Measurements from ENCODE around the gene UCP2. TPM values are rescaled to one million over a fixed set of nuclear protein-coding genes. Genes with fewer than 3 reads are reported as not detected.

The UCP2 gene
- total and polyA plus RNA-seq, 9 donors = 18.0 to 212 (median 181) TPM

DNA sequence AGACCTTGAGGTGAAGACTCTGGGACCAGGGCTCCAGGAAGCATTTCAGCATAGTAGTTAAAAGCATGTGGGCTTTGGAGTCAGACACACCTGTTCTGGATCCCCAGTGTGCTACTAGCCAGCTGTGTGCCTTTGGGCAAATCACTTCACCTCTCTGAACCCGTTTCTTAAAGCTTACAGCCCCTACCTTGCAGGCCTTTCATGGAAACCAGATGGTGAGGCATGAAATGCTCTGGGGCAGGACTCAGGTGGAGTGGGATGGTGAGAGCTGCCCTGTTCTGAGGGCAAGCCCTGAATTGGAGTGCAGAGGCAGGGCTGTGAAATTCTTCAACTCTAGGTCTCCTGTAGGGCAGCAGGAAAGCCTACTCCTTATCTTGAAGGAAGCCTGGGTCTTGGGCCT lies 10.5 kb downstream of the UCP2 start:
- WGBS (ENCODE audit: insufficient coverage) = no CpG with 5 or more reads among the region's 1 CpG
- H3K27ac ChIP-seq (ENCODE audit: low read length) = no peak overlapping the region
- no peaks in the 10 kb centered on the region for H3K27me3 ChIP-seq (ENCODE audit: control insufficient read depth, insufficient read depth, low read length)
- no peak for DNase-seq
- no peaks in the 10 kb centered on the region for H3K9me3 ChIP-seq (replicated peaks; ENCODE audit: control insufficient read depth, low read depth, low read length)
- peaks cover 33% of the 10 kb centered on the region for H3K36me3 ChIP-seq (ENCODE audit: control insufficient read depth, insufficient read depth, low read length)
- H3K4me3 ChIP-seq (ENCODE audit: low read length) = no peak overlapping the region
- peaks cover 19% of the 10 kb centered on the region for H3K4me1 ChIP-seq (ENCODE audit: control insufficient read depth, insufficient read depth, low read length)

DNA sequence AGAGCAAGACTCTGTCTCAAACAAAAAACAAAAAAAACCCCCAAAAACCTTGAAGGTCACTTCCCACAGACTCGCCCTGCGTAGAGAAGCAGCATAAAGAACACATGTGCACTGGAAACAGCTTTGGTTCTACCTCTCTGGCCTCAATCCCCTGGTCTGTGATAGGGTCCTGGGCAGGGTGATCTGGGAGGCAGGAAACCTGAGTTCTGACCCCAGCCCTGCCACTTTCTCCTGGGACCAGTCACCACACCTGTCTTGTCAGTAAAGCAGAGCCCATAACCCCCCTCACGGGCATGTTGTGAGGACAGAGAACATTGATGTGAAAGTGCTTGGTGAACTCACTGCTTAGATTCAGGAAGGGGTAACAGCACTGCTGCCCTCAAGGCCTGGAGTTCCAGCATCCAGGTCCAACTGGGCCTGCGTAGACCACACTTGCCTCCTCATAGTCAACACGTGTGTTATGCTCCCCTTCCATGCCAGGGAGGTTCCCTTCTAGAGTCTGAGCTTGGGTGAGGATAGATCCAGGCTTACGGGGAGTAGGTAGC lies 11.4 kb downstream of the UCP2 start:
- Histone ChIP-seq H3K27ac (ENCODE audit: low read length) (no peak overlapping the region), H3K4me3 (ENCODE audit: low read length) (no peak overlapping the region), H3K4me1 (ENCODE audit: control insufficient read depth, insufficient read depth, low read length) (peaks cover 19% of the 10 kb centered on the region), H3K36me3 (ENCODE audit: control insufficient read depth, insufficient read depth, low read length) (peaks cover 24% of the 10 kb centered on the region), H3K9me3 (replicated peaks; ENCODE audit: control insufficient read depth, low read depth, low read length) (no peaks in the 10 kb centered on the region), H3K27me3 (ENCODE audit: control insufficient read depth, insufficient read depth, low read length) (no peaks in the 10 kb centered on the region)
- DNase-seq = no peak
- 100% methylated on average over 3 of the region's 6 CpGs for WGBS (ENCODE audit: insufficient coverage)

DNA sequence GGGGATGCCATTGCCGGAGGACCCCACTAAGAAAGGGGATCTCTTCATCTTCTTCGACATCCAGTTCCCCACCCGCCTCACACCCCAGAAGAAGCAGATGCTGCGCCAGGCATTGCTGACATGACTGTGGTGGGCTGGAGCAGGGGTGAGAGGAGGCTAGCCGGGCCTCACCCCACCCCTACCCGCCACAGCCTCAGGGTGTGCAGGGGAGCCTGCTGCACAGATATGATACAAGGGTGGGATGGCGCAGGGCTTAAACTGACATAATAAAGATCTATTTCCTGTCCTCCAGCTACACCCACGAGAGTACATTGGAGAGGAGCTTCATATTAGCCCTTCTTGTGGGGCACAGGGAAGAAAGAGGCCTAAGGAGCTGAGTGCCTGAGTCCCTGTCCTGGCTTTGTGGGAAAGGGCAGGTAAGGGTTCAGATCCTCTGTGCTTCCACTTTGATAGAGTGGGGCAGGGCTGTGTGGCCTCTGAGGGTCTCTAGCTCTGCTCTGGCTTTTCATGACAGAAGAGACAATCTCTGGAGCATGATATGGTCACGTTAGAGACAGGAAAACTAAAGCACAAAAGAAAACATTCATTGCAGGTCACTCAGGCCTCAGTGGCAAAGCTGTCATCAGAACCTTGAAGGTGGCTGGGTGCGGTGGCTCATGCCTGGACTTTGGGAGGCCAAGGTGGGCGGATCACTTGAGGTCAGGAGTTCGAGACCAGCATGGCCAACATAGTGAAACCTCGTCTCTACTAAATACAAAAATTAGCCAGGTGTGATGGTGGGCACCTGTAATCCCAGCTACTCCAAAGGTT lies 12.4 kb downstream of the UCP2 start:
- H3K4me3 ChIP-seq (ENCODE audit: low read length) = no peak overlapping the region
- DNase-seq = no peak
- WGBS (ENCODE audit: insufficient coverage) = 93% methylated on average over 3 of the region's 13 CpGs
- H3K27me3 ChIP-seq (ENCODE audit: control insufficient read depth, insufficient read depth, low read length) = no peaks in the 10 kb centered on the region
- no peak overlapping the region for H3K27ac ChIP-seq (ENCODE audit: low read length)
- H3K4me1 ChIP-seq (ENCODE audit: control insufficient read depth, insufficient read depth, low read length) = peaks cover 15% of the 10 kb centered on the region
- H3K36me3 ChIP-seq (ENCODE audit: control insufficient read depth, insufficient read depth, low read length) = peaks cover 14% of the 10 kb centered on the region
- no peaks in the 10 kb centered on the region for H3K9me3 ChIP-seq (replicated peaks; ENCODE audit: control insufficient read depth, low read depth, low read length)

DNA sequence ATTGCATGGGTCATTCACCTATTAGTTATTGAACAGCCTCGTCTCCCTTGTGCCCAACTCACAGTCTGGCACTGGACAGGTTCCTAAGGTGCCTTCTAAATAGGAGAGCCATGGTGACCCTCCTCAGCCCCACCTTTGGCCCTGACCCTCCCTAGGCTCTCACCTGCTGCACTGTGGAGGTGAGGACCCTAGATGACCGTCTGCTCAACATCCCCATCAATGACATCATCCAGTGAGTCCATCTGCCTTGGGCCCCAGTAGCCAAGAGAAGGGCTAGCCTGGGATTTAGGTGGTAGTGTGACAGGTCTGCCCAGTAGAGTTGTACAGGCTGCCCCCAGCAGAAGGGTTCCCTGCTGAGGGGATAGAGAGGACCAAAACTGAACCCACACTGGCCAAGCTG lies 13.6 kb downstream of the UCP2 start:
- no peak overlapping the region for H3K27ac ChIP-seq (ENCODE audit: low read length)
- no peaks in the 10 kb centered on the region for H3K27me3 ChIP-seq (ENCODE audit: control insufficient read depth, insufficient read depth, low read length)
- H3K9me3 ChIP-seq (replicated peaks; ENCODE audit: control insufficient read depth, low read depth, low read length) = no peaks in the 10 kb centered on the region
- H3K4me1 ChIP-seq (ENCODE audit: control insufficient read depth, insufficient read depth, low read length) = peaks cover 16% of the 10 kb centered on the region
- DNase-seq = no peak
- no peak overlapping the region for H3K4me3 ChIP-seq (ENCODE audit: low read length)
- WGBS (ENCODE audit: insufficient coverage) = 78% methylated on average over 1 of the region's 2 CpGs
- peaks cover 3% of the 10 kb centered on the region for H3K36me3 ChIP-seq (ENCODE audit: control insufficient read depth, insufficient read depth, low read length)

DNA sequence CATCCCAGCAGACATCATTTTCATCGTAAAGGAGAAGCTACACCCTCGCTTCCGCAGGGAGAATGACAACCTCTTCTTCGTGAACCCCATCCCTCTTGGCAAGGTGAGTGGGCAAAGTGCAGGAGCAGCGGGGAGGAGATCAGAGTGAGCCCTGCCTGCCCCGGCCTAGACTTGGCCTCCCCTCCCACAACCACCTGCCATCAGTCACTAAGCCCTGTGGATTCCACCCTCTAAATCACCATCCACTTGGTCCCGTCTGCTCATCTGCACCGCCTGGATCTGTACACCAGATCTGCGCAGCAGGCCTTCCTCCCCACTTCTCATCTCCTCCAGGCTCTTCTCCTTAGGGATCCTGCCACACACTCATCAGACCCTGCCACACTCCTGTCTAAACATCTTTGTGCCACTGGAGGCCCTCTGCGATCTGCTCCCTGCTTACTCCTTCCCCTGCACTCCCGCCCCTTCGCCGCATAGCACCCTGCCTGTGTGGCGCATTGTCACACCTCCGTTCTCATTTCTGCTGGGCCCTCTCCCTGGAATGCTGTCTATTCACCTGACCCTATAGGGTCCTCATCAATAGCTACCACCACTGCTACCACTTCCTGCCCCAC lies 14.2 kb downstream of the UCP2 start:
- Histone ChIP-seq H3K9me3 (replicated peaks; ENCODE audit: control insufficient read depth, low read depth, low read length) (no peaks in the 10 kb centered on the region), H3K27me3 (ENCODE audit: control insufficient read depth, insufficient read depth, low read length) (no peaks in the 10 kb centered on the region), H3K4me1 (ENCODE audit: control insufficient read depth, insufficient read depth, low read length) (peaks cover 12% of the 10 kb centered on the region), H3K4me3 (ENCODE audit: low read length) (no peak overlapping the region), H3K27ac (ENCODE audit: low read length) (no peak overlapping the region), H3K36me3 (ENCODE audit: control insufficient read depth, insufficient read depth, low read length) (no peaks in the 10 kb centered on the region)
- DNase-seq = no peak
- 73% methylated on average over 10 of the region's 15 CpGs for WGBS (ENCODE audit: insufficient coverage)

DNA sequence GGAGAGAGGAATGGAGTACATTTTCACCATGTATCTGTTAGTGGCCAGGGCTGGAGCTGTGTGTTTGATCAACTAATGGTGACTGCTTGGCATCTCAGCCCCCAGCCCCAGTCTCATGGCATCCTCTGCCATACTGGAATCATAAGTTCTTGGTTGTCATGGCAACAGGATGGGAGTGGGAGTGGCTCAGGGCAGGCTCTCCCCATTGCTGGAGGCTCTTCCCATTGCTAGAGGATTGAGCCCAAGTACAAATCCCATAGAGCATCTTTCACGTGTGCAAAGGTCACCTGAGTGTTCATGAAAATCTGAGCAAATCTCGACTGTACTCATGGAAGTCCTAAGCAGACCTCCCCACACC lies 16.9 kb downstream of the UCP2 start:
- no CpG with 5 or more reads among the region's 2 CpGs for WGBS (ENCODE audit: insufficient coverage)
- Histone ChIP-seq H3K36me3 (ENCODE audit: control insufficient read depth, insufficient read depth, low read length) (no peaks in the 10 kb centered on the region), H3K27me3 (ENCODE audit: control insufficient read depth, insufficient read depth, low read length) (no peaks in the 10 kb centered on the region), H3K4me1 (ENCODE audit: control insufficient read depth, insufficient read depth, low read length) (peaks cover 6% of the 10 kb centered on the region), H3K9me3 (replicated peaks; ENCODE audit: control insufficient read depth, low read depth, low read length) (no peaks in the 10 kb centered on the region), H3K27ac (ENCODE audit: low read length) (no peak overlapping the region), H3K4me3 (ENCODE audit: low read length) (no peak overlapping the region)
- DNase-seq = no peak

DNA sequence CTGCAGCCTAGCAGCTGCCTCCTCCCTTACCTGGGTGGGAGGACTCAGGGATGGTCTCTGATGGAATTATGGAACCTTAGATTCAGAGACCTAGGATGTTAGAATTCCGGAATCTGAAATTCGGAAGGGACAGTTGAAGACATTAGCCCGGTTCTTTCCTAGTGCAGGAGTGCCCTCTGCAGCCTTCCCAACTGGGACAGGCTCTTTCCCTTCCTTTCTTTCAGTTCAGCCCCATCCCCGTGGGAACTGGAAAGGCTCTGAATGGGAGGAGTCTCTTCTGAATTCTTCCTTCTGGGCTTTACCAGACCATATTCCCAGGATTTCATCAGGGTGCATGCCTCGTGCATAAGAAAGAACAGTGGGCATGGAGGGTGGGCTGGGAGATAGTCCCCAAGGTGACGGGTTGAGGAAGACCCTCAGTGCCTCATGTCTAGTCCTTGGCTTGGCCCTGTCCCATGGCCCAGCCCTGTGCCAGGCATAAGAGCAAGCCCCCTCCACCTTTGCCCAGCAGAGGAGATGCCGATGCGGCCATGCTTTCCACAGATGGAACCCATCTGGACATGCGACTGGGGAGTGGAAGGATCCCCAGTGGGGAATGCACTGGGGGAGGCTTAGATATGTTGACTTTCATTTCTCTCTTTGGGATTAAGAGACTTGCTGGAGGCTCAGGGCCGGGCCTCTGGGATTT lies 17.4 kb downstream of the UCP2 start:
- no peaks in the 10 kb centered on the region for H3K36me3 ChIP-seq (ENCODE audit: control insufficient read depth, insufficient read depth, low read length)
- WGBS (ENCODE audit: insufficient coverage) = 60% methylated on average over 1 of the region's 10 CpGs
- no peaks in the 10 kb centered on the region for H3K9me3 ChIP-seq (replicated peaks; ENCODE audit: control insufficient read depth, low read depth, low read length)
- no peaks in the 10 kb centered on the region for H3K27me3 ChIP-seq (ENCODE audit: control insufficient read depth, insufficient read depth, low read length)
- H3K27ac ChIP-seq (ENCODE audit: low read length) = no peak overlapping the region
- no peak overlapping the region for H3K4me3 ChIP-seq (ENCODE audit: low read length)
- DNase-seq = no peak
- H3K4me1 ChIP-seq (ENCODE audit: control insufficient read depth, insufficient read depth, low read length) = peaks cover 6% of the 10 kb centered on the region

DNA sequence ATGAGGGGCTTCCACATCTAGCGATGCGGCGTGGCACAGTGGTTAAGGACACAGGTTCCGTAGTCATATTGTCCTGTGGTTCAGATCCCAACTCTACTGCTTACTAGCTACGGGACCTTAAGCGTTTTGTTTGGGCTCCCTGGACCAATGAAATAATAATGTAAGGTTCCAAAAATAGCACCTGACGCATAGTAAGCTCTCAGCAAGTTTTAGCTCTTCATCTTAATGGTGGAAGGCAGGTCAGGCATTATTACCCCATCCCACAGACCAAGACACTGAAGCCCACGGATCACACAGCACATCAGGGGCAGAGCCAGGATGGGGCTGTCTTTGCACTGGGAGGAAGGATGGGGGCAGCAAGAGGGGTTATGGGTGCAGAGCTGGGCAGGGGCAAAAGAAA lies 18.8 kb downstream of the UCP2 start:
- Histone ChIP-seq H3K4me3 (ENCODE audit: low read length) (no peak overlapping the region), H3K27me3 (ENCODE audit: control insufficient read depth, insufficient read depth, low read length) (peaks cover 3% of the 10 kb centered on the region), H3K4me1 (ENCODE audit: control insufficient read depth, insufficient read depth, low read length) (peaks cover 6% of the 10 kb centered on the region), H3K36me3 (ENCODE audit: control insufficient read depth, insufficient read depth, low read length) (no peaks in the 10 kb centered on the region), H3K27ac (ENCODE audit: low read length) (no peak overlapping the region), H3K9me3 (replicated peaks; ENCODE audit: control insufficient read depth, low read depth, low read length) (no peaks in the 10 kb centered on the region)
- DNase-seq = no peak
- WGBS (ENCODE audit: insufficient coverage) = 93% methylated on average over 5 of the region's 8 CpGs

DNA sequence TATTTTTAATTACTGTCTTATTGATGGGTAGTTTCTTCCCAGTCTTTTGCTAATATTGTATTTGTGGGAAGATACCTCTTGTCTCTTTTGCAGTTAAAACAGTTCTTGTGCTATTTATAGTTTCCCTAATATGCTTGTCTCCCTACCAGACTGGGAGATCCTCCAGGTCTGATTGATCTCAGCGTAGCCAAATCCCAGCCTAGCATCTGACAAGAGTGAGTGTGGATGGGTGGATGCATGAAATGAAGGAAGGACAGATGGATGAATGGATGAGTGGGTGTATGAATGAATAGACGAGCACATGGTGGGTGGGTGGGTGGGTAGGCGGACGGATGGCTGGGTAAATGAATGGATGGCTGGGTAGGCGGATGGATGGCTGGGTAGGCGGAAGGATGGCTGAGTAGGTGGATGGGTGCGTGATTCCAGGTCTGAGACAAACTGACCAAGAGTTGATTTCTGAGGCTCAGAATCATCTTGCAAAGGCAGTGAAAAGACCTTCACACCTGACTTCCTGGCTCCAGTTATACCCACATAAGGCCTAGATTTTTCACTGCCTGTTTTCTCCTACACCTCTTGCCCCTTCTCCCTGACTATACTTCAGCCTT lies 20.4 kb downstream of the UCP2 start:
- no peak overlapping the region for H3K27ac ChIP-seq (ENCODE audit: low read length)
- H3K36me3 ChIP-seq (ENCODE audit: control insufficient read depth, insufficient read depth, low read length) = no peaks in the 10 kb centered on the region
- H3K4me1 ChIP-seq (ENCODE audit: control insufficient read depth, insufficient read depth, low read length) = peaks cover 6% of the 10 kb centered on the region
- WGBS (ENCODE audit: insufficient coverage) = 89% methylated on average over 5 of the region's 7 CpGs
- no peaks in the 10 kb centered on the region for H3K9me3 ChIP-seq (replicated peaks; ENCODE audit: control insufficient read depth, low read depth, low read length)
- peaks cover 14% of the 10 kb centered on the region for H3K27me3 ChIP-seq (ENCODE audit: control insufficient read depth, insufficient read depth, low read length)
- DNase-seq = no peak
- H3K4me3 ChIP-seq (ENCODE audit: low read length) = no peak overlapping the region

DNA sequence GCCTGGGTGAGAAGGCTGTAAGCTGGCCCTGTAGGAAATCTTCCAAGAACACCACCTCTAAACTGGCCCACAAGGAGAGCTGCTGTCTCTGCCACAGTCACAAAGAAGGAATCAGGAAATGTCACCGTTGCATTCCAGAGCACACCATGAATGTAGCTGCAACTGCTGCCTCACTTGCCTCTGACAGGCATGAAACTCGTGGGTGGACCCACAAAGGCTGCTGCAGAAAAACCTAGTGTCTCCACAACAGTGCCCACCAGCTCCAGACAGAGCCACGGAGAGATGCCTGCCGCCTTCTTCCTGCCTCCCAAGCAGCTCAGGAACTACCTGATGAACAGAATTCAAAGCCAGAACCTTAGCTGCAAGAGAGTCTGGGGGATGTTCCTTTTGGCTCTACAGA lies 21.3 kb downstream of the UCP2 start:
- 63% methylated on average over 2 of the region's 4 CpGs for WGBS (ENCODE audit: insufficient coverage)
- no peaks in the 10 kb centered on the region for H3K36me3 ChIP-seq (ENCODE audit: control insufficient read depth, insufficient read depth, low read length)
- H3K4me1 ChIP-seq (ENCODE audit: control insufficient read depth, insufficient read depth, low read length) = peaks cover 6% of the 10 kb centered on the region
- H3K27ac ChIP-seq (ENCODE audit: low read length) = no peak overlapping the region
- DNase-seq = no peak
- no peaks in the 10 kb centered on the region for H3K9me3 ChIP-seq (replicated peaks; ENCODE audit: control insufficient read depth, low read depth, low read length)
- H3K4me3 ChIP-seq (ENCODE audit: low read length) = no peak overlapping the region
- peaks cover 18% of the 10 kb centered on the region for H3K27me3 ChIP-seq (ENCODE audit: control insufficient read depth, insufficient read depth, low read length)
